Kidney capillary endothelial cell (primary cell): Measurements from ENCODE around the gene ETDC.

Source experiments
- DNase-seq: peaks from one replicate; pipeline ENCODE4 v3.0.0-alpha.2; 2018; ENCODE audit warnings: low spot score

ETDC gene

GRCh38 chrX:135346975-135347374, 37.7 kb downstream of the ETDC start:
- no peak for DNase-seq

GRCh38 chrX:135347381-135348016, 38.2 kb downstream of the ETDC start:
- DNase-seq: no peak

DNA sequence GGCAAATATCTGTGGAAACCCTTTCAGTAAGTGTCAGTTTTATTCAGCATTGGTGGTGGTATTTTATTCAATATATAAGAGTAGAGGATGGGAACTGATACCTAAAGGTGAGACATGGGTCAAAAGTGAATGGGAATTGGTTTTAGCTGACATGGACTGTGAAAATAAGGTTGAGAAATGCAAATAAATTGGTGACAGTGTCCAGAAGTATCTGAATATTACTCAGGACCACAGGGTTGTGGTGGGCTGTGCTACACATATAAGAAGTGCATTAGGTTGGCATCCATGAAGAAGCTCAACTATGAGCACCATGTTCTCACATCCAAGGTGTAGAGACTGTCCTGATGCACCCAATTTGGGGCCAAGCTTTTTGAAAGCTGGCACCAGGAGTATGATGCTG, 45.0 kb downstream of the ETDC start:
- DNase-seq: no peak
